ENCODE measurements around the gene RAB31. TPM values are rescaled to one million over a fixed set of nuclear protein-coding genes. Genes with fewer than 3 reads are reported as not detected.
"Not testable (repeated sequence)": the region's sequence is repeated elsewhere in the genome, so short reads cannot be mapped to it uniquely, and the experiment has no call there.

The RAB31 gene
- total RNA-seq, 4 donors from 2014 or later, result 51.1 to 79.3 (median 67.9) TPM

DNA sequence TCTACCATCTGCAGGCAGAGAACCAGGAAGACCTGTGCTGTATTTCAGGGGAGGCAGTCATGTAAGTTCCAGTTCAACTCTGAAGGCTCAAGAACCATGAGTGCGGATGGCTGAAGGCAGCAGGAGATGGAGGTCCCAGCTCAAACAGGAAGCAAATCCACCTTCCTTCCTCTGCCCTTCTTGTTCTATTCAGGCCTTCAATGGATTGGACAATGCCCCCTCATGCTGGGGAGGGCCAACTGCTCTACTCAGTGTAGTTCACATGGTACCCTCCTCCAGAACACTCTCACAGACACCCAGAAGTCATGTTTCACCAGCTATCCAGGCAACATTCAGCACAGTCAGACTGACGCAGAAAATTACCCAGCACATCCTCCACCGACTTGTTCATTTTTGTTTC, 39.1 kb upstream of the RAB31 start:
- DNase-seq (ENCODE audit: low spot score) (no peak), ATAC-seq (ENCODE audit: low FRiP score) (no peak)
- TF ChIP-seq, protein P1, sequence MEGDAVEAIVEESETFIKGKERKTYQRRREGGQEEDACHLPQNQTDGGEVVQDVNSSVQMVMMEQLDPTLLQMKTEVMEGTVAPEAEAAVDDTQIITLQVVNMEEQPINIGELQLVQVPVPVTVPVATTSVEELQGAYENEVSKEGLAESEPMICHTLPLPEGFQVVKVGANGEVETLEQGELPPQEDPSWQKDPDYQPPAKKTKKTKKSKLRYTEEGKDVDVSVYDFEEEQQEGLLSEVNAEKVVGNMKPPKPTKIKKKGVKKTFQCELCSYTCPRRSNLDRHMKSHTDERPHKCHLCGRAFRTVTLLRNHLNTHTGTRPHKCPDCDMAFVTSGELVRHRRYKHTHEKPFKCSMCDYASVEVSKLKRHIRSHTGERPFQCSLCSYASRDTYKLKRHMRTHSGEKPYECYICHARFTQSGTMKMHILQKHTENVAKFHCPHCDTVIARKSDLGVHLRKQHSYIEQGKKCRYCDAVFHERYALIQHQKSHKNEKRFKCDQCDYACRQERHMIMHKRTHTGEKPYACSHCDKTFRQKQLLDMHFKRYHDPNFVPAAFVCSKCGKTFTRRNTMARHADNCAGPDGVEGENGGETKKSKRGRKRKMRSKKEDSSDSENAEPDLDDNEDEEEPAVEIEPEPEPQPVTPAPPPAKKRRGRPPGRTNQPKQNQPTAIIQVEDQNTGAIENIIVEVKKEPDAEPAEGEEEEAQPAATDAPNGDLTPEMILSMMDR (IDR thresholded peaks at IDR 0.05), result no peak

DNA sequence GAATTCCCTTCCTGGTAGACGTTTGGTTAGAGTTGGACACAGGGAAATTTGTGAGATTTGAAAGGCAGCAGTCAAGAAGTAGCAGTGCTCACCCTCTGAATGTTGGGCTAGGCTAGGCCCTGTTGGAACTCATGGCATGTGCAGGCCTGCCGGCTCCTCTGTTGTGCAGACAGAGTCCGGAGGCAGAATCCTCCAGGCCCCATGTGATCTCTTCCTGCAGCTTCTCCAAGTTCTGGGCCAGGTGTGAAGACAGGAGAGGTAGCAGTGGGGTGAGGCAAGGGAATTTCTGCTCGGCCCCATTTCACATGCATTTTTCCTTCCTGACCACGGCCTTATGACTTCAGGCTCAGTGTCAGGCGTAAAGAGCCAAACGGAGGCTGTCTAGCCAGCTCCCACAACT, 36.9 kb upstream of the RAB31 start:
- DNase-seq (ENCODE audit: low spot score) (no peak), ATAC-seq (ENCODE audit: low FRiP score) (no peak)
- TF ChIP-seq, protein P1 (IDR thresholded peaks at IDR 0.05), result no peak

DNA sequence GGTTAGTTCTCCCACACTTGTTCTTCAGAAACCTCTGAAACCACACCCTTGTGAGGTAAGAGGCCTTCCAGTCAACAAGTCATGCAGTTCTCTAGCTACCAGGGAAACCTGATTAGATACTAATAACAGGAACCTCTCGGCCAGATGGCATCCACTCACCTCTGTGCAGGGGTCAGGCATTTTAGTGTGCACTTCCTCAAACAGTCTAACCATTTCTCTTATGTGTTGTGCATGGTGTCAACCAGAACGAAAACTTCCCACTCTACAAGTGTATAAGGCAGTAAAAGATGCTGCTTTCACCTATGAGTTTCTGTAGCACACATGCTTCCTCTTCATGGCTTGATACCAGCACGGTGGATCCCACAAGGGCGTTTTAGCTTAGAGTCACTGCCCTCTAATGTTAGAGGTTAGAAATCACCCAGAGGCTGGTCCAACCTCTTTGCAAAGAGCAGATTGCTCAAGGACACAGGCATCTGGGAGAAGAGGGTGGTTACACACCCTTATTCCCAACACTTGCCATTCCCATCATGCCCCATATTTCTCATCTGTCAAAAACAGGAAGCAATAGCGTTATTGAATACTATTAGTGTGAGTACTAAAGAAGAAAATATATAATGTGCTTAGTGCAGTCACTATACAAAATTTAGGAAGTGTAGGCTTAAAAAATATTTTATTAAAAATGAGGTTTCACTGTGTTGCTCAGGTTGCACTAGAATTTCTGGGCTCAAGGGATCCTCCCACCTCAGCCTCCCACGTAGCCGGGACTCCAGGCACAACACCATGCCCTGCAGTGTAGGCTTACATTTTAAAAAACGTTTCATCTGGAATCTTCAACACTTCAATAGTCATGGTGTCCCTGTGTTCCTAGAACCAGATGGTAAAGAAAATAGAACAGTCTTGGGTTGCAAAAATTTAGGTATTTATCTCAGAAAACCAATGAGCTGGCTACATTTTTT, 34.5 kb upstream of the RAB31 start:
- DNase-seq (ENCODE audit: low spot score) (no peak), ATAC-seq (ENCODE audit: low FRiP score) (peak; percentile 94)
- TF ChIP-seq, protein P1 (IDR thresholded peaks at IDR 0.05), result no peak

DNA sequence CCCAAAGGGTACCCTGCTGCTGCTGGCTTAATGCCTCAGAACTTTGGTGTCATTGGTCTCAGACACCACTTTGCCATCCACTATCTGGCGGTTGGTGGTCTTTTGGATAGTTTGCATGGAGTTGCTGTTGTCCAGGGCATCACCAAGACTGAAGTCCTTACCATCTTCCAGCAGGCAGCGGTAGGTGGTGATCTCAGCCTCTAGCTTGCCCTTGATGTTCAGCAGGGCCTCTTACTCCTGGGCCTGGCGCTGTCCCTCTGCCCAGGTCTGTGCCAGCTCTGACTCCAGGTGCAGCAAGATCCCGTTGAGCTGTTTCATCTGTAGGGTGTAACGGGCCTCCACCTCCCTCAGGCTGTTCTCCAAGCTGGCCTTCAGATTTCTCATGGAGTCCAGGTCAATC, 29.9 kb upstream of the RAB31 start:
- not testable (repeated sequence) for ATAC-seq (ENCODE audit: low FRiP score); DNase-seq (ENCODE audit: low spot score)

DNA sequence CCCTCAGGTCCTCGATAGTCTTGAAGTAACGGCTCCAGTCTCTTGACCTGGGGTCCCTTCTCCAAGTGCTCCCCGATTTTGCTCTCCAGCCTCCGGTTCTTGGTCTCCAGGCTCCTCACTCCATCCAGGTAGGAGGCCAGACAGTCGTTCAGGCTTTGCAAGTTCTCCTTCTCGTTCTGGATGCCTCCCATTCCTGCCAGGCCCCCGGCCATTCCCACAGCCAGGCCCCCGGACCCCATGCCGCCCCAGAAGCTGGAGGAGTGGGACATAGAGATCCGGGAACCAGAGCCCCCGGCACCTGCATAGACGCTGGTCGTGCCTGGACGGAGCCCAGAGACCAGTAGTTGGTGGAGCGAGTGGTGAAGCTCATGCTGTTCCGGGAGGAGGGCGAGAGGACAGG, 29.0 kb upstream of the RAB31 start:
- TF ChIP-seq, protein P1 (IDR thresholded peaks at IDR 0.05), result no peak
- ATAC-seq (ENCODE audit: low FRiP score), result no peak
- no peak for DNase-seq (ENCODE audit: low spot score)

DNA sequence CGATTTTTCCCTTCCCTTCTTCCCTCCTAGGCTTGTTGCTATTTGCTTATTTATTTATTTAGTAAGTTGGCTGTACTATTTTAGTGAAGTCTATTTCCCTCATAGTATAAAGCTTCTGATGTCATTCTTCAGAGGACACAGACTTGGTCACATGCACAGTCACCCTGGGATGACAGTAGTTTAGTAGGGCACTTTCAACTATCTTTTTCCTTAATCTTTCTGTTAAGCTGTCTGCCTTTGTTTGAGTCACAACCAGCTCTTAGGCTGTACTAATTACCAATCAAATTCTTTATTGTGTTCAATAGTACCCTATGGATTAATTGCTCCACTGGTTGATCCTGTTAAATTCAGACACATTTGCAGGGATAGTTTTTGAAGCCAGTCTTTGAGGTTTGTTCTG, 26.9 kb upstream of the RAB31 start:
- no peak for DNase-seq (ENCODE audit: low spot score)
- TF ChIP-seq, protein P1 (IDR thresholded peaks at IDR 0.05), result no peak
- no peak for ATAC-seq (ENCODE audit: low FRiP score)

DNA sequence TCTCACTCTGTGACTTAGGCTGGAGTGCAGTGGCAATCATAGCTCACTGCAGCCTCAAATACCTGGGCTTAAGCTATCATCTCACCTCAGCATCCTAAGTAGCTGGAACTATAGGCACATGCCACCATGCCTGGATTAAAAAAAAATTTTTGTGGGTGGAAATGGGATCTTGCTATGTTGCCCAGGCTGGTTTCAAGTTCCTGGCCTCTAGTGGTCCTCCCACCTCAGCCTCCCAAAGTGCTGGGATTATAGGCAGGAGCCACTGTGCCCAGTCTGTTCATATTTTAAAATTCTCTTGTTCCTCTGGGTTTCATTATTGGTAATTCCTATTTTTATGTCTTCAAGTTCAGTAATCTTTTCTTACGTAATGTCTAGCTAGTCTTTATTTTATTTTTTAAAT, 25.5 kb upstream of the RAB31 start:
- ATAC-seq (ENCODE audit: low FRiP score), result no peak
- TF ChIP-seq, protein P1 (IDR thresholded peaks at IDR 0.05), result no peak
- no peak for DNase-seq (ENCODE audit: low spot score)

Data from omental fat pad (tissue), 4 donors.